ENCODE measurements around the gene KRT33A.
A peak's percentile ranks its signal among the peaks of the same experiment; 100 is the strongest.
"Not testable (repeated sequence)": the region's sequence is repeated elsewhere in the genome, so short reads cannot be mapped to it uniquely, and the experiment has no call there.

The KRT33A gene

DNA sequence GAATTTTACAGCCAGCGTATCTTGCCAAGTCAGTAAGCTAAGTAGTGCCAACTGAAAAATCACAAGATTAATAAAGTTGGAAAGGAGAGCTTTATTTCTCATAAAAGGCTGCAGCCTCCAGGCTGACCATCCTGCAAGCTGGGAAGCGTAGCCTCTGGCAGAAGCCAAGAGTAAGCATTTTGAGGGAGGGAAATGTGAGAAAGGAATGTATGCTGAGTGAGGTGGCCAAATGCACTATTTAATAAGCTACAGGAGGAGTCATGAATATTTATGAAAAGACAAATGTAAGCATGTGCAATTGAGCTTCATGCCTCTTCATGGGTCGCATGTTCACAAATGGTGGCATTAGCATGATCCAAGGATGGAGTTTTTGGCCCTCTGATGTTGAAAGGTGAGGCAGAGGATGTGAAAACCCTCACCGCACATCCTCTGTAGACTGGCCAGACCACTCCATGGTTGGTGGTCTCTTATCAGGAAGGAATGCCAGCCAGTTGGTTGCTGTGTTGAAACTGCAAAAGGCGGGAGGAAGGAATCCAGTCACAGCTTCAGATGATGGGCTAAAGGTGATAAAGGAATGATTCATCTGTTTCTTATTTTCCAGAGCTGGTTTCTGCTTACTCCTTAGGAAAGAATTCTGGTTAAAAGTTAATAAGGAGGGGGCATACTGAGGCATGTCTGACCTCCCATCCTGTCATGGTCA lies 9.8 kb upstream of the KRT33A start:
- DNase-seq = peak; percentile 56

DNA sequence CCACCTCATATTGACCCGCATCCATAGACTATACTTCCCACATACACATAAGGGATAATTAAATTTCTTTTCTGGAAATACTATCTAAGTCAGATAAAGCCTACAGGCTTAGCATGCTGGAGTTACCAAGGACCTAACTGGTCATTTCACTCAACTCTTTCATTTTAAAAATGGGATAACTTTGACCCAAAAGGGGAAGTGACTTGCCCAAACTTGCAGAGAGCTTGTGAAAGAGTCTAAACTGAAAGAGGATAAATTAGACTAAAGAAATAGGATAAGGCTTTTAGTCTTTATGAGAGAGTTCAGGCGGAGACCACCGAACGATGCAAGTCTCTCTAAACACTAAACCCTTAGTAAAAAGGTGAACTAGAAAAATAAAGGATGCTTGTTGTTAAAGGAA lies 3.9 kb upstream of the KRT33A start:
- no peak for DNase-seq

DNA sequence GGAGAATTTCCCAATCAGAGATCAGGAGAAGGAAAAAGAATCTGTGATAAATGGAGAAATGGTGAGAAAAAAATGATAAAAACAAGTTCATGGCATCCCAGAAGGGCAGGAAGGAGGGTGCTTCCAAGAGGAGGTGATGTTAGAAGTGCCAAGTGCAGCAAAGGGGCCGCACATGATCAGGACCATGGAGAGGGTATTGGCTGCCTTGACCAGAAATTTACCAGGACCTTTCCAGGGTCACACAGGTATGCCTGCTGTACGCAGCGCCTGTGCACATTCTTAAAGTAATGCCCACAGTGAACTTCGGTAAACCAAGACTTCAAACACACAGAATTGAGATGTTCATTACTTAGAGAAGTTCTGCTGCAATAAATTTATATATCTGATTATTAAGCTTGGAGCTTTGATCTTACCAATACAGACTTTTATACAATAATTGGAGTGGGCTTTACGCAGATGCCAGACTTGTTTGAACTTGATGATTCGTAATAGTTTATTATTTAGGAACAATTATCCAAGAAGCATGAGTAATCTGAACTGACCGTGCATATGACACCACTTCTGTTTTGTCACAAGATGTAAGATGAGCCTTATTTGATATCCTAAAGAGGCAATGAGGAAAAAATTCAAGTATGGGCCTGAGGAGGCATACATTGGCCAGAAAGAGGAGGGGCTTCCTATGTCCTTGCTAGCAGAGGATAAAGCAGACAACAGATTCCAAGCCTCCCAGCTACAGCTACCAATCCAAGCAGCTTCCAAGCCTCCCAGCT lies 2.2 kb upstream of the KRT33A start:
- no peak for DNase-seq

DNA sequence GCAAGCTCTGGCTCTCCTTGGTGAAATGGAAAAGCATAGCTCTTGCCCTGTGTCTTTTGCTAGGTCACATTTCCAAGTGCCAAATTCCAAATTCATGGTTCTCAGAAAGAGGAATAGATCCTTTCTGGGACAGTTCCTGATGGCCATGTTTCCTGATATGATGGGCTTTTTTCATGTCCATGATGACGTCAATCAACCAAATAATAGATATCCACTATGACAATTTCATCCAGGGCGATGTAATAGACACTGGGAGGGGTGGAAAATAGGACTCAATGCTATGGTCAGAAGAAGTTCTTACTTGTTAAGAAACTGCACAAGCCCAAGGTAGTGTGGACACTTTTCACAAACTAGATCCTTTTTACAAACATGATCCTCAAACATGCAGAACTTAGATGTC lies 549 bp upstream of the KRT33A start:
- DNase-seq = no peak

DNA sequence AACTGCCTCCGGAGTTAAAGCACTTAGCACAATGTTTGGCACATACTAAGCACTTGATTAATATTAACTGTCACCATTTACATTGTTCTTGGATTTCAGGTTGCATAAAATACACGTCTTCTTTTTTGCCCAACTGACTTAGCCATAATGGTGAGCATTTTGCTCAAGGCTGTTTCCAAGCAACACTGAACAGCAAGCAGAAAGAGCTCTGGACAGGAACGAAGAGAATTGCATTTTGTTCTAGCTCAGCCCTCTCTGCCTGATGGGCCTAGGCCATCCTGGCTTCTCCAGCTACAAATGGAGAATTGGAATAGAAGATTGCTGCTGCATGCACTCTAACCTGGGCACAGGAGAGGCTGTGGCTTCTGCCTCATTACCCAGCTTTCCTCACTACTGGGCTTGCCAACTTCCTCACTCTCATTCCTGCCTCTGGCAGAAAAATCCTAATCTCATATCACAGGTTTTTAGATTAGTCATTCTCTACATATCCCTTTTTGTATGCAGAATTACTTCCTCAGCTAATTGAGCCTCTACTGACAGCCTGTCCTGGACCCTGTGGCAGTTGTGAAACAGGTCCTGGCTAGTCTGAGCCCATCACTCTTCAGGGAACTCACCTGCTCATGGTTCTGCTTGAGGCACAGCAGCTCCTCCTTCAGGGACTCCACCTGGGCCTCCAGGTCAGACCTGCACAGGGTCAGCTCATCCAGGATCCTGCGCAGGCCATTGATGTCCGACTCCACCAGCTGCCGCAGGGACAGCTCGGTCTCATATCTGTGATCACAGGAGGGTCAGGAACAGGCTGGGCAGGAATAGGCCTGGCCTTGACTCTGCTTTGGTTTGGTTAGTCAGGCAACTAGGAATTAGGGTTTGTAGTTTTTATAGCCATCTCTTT lies 2.5 kb downstream of the KRT33A start:
- no peak for DNase-seq

DNA sequence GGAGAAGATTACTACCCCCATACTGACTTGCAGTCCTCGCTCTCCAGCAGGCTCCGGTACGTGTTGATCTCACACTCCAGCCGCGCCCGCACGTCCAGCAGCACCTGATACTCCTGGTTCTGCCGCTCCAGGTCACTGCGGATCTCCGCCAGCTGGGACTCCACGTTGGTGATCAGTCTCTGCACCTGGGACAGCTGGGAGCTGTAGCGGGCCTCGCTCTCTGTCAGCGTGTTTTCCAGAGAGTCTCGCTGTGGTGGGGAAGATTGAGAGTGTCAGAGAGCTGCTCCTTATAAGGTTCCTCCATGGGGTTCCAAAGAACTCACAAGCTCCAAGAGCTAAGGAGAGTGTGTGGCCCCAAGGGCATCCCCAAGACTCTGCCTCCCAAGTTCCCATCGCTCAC lies 4.2 kb downstream of the KRT33A start:
- DNase-seq = not testable (repeated sequence)

DNA sequence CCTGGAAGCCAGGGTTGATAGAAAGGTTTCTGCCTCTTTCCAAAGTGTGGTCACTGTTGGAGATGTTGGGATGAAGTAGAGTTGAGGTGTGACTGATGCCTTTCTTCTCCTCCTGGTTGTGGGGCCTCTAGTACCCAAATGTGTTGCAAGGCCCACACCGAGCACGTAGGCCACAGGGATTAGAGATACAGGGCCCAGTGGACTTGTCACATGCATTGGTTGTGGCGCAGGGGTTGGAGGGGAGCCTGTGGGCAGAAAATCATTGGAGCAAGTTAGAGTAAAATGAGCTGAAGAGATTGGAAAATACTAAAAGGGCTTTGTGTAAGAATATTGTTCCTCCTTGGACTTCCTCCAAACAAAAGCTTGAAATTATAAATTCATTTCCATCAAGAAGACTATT lies 4.6 kb downstream of the KRT33A start:
- no peak for DNase-seq

DNA sequence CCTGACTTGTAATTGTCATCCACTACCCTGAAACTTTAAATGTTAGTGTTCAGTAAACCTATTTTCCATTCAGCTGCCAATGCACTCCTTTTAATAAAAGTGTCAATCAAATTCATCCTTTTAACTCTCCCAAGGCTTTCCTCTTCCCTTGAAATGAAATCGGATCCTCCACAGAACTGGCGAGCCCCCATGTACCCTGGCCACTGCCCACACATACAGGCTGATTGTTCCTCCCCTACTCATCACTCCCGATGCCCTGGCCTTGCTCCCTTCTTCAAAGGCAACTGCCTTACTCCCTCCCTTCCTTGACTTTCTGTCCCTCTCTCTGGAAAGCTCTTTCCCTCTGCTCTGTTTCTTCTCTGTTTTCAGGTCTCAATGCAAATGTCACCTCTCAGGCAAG lies 7.6 kb downstream of the KRT33A start:
- DNase-seq = no peak

DNA sequence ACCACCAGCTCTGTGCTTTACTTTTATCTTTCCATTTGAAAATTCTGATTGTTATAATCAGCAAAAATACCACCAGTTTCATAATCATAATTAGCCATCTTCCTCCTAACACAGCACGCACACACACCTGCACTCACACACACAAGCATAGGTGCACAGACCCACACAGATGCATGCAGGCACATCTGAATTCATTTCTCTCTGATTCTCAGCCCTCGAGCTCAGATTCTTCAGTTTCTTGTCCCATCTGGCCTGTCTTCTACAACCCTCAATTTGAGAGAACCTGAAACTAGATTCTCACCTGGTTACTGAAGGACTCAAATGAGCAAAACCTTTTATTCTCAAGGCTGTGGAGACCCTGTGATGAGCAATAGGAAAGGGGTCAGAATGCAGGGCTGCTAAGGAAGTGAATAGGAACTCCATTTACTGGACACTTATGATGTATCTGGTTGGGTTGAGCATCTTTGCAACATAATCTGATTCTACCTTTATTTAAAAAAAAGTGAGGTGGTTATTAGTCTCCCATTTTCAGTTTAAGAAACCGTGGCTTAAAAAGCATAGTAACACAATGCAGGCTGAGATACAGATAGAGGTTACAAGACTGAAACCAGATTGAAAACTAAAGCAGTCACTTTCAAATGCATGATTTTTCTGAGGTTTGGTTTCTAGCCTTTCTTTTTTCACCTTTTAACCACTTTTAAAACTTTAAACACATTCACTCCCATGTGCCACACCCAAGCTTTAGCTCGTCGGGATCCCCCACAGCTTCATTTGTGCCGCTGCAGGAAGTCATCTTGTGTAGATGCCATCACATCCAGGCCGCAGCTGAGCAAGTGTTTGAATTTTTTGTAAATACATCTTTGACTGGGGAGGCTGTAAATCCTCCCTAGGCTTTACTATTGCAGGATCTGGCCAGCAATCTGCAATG lies 9.4 kb downstream of the KRT33A start:
- no peak for DNase-seq

DNA sequence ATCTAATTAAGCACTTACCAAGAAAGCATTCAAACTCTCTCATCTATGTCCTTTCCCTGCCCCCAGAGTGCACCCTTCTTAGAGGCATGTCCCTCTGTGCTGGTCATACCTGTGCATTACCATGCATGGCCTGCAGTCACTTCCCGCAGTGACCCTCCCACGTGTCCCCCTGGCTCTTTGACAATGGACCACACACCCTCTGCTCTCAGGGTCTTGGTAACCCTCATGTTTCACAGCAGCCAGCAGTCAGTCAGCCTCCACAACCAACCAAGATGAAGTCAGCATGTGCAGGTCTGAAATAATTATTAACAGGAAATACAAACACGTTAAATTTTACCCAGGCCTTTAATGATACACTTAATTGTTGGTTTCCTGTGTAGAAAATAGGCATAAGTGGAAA lies 10.1 kb downstream of the KRT33A start:
- DNase-seq = no peak

DNA sequence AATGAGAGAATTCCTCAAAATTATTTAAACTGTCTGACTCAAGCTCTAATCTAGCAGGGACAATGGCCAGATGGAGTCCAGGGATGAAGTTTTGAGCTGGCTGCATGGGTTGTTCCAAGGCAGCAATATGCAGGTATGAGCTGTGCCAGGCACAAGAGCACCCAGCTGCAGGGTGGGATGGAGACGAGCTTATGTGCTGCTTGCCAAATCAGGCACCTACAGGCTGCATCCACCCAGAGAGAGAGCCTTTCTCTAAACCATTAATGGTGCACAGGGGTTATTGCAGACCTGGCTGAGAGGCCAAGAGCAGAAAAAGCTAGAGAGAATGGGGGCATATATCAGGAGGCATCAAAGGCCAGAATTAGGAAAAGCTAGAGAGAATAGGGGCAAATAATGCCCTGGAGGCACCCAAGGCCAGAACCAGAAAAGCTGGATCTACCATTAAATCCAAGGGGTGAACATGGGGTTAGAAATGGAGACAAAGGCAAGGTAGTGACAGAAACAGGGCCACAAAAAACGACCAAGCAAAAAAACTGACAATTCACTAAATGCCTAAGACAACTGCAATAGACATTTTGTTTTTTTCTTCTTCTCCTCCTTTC lies 11.0 kb downstream of the KRT33A start:
- no peak for DNase-seq

DNA sequence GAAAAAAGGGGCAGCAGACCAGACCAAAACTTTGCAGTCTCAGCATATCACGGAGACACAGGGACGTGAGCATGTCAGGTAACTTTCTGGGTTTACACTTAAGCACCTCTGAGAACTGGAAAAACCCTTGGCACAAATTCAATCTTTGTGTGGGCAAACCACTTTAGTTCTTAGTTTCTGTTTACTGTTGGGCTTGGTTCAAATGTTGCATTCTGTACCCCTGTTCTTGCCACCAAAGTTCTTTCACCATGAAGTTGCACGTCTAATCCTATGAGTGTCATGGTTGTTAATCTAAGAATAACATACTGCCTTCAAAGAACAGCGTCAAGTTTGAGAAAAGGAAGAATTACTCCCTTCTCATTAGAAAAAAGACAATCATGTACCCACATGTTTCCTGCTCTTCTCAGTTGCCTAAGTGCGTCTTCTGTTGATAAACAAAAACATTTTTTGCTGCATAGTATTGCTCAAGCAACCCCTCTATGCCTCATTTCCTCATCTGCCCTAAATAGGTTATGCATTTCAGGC lies 11.6 kb downstream of the KRT33A start:
- no peak for DNase-seq

DNA sequence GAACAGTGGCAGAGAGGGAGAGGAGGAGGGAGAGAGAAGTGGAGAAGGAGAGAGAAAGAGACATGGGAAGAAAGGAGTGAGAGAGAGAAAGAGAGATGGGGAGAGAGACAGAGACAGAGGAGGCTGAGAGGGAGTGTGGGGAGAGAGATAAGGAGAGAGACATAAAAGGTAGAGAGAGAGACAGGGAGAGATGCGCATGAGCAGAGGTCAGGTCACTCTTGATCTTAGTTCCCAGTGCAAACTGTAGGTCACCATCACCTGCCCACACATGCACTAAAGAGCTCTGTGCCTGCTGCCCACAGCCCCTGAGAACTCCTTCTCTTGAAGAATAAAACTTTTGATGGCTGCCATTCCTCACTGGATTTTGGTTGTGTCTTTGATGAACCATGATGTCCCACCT lies 14.9 kb downstream of the KRT33A start:
- no peak for DNase-seq

DNA sequence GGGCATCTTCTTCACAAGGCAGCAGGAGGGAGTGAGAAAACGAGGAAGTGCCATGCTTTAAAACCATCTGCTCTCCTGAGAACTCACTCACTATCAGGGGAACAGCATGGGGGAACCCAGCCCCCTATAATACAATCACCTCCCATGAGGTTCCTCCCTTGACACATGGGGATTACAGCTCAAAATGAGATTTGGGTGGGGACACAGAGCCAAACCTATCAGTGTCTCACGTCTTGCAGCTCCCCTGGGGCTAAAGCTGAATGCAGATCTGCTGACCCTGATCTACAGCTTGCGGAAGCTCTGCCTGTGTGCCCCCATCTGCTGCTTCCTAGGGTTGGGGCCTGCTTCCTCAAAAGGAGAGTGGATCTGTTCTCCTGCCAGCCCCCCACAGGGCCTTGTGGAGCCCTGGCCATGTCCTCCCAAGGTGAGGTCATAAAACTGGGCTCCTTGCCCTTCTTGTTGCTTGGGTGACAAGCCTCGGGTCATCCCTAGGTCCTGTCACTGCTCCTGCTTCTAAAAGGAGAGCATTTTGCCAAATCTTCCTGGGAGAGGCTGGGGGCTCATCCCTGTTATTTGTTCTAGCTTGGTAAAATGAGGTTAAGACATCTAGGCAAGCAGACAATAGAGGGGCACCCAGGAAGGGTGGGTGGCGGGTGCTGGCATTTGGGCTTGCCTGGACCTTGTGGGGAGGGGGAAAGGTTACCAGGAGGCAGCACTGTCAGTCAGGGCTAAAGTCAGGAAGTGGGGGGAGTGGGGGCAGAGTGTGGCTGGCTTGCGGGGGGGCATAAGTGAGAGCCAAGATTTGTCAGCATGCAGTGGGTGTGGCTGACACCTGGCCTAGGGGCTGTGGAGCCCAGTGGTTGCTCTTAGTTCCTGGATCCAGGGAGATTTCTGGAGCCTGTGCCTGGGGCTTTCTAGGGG lies 16.0 kb downstream of the KRT33A start:
- DNase-seq = no peak

DNA sequence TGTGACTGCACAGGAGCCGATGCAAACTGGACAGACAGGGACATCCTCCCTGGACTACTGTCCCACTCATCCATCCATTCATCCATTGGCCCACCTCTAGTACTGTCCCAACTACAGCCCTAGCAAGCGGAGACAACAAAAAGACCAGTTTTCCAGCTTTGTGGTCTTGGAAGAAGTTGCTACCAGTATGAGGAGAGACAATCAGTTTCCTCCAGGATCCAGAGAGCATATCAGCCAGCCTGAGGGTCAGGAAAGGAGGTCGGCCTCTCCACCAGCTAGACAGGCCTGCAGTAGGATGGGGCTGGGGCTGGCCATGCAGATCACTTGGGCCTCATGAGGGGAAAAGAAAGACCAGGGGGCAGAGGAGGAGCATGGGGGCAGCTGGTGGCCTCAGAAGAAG lies 16.8 kb downstream of the KRT33A start:
- DNase-seq = no peak

DNA sequence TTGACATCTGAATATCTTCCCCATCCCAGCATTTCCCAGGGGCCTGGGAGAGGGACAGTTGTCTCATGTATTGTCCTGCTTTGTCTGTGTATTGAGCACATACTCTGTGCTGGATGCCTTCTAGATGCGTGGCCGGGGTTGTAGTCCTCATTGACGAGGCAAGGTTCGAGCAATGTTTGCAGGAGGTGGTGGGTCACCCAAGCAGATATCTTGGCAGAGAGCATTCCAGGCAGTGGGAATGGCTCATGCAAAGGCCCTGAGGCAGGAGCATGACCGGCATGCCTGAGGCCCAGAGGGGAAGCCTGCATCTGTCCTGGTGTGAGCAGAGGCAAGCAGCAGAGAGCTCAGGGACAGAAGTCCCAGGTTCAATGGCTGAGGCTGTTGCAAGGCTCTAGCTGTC lies 17.5 kb downstream of the KRT33A start:
- DNase-seq = no peak

DNA sequence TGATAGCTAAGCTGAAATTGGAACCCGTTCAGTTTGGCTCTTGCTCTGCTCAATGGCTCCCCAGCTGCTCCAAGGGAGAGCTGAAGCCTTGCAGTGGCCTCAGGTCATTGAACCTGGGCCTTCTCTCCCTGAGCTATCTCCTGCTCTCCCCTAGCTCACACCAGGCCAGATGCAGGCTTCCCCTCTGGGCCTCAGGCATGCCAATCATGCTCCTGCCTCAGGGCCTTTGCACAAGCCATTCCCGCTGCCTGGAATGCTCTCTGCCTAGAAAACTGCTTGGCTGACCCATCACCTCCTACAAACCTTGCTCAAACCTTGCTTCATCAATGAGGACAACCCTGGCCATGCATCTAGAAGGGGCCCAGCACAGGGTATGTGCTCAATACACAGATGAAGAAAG lies 18.4 kb downstream of the KRT33A start:
- DNase-seq = no peak

DNA sequence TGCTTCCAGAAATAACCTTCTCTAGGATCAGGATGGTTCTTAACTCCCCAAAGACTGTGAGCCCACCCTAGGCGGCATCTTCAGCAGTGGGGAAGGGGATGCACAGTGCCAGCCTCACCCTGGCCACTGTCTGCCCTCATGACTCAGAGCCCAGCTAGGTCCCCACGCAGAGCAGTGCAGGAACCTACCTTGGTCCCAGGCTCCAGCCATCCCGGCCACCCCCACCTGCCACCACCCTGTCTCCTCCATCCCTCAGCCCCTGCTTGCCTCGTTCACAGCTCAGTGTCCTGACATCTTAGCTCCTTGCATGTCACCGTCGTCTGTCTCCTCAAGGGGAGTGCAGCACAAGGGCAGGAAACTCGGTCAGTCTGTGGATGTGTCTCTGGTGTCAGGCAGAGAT lies 19.0 kb downstream of the KRT33A start:
- DNase-seq = no peak

DNA sequence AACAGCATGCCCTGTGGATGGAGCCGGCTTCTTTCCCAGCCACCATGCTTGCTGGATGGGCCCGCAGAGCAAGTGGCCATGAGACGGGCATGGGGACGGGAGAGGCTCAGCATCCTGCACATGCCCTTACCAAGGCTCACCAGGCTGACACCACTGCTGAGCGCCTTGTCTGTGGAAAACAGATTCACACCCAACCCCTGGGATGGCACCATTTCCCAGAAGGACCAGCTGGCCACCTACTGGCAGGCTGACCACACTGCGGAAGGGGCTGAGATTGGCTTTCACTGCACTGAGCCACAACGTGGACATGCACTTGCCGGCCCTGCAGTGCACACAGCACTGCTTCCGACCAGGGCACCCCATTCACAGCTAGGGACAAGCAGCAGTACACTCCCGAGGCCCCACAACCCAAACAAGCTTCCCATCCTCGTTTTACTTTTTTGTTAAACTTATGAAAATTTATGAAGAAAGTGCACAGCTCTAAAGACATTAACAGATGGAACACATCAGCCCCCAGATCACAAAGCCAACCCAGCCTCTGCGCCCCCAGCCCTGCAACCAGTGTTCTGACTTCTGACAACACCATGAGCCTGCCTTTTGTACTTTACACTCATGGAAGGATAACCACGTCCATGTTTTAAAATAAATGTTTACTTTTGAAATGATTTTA lies 21.2 kb downstream of the KRT33A start:
- peak; percentile 23 for DNase-seq

DNA sequence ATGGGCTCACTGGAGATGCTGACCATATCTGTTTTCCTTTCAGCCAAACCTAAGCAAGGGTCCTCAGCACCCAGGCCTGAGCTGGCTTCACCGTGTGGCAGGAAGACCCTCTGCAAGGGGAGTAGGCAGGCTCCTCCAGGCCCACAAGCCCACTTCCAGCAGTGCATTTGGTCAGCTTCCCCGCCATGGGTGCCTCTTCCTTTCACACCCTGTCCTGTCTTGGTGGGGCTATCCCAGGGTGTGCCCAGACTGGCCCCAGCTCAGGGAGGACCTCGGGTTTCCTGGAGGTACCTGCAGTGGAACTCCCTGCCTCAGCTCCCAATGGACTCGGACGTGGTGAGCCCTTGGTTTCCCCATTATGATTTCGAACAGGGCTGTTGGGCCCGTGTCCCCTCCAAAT lies 22.4 kb downstream of the KRT33A start:
- DNase-seq = no peak

Data from T1000 (cell line).